NCI-H526 treated with DMSO at 0.1 percent for 48 hours (cell line): ENCODE measurements around the gene SLCO2B1.
"Not testable (repeated sequence)": the region's sequence is repeated elsewhere in the genome, so short reads cannot be mapped to it uniquely, and the experiment has no call there.

Experiments
- DNase-seq: peaks from one replicate; lab custom pipeline; 2025; lab: John Stamatoyannopoulos, UW

SLCO2B1 gene, protein sequence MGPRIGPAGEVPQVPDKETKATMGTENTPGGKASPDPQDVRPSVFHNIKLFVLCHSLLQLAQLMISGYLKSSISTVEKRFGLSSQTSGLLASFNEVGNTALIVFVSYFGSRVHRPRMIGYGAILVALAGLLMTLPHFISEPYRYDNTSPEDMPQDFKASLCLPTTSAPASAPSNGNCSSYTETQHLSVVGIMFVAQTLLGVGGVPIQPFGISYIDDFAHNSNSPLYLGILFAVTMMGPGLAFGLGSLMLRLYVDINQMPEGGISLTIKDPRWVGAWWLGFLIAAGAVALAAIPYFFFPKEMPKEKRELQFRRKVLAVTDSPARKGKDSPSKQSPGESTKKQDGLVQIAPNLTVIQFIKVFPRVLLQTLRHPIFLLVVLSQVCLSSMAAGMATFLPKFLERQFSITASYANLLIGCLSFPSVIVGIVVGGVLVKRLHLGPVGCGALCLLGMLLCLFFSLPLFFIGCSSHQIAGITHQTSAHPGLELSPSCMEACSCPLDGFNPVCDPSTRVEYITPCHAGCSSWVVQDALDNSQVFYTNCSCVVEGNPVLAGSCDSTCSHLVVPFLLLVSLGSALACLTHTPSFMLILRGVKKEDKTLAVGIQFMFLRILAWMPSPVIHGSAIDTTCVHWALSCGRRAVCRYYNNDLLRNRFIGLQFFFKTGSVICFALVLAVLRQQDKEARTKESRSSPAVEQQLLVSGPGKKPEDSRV

DNA sequence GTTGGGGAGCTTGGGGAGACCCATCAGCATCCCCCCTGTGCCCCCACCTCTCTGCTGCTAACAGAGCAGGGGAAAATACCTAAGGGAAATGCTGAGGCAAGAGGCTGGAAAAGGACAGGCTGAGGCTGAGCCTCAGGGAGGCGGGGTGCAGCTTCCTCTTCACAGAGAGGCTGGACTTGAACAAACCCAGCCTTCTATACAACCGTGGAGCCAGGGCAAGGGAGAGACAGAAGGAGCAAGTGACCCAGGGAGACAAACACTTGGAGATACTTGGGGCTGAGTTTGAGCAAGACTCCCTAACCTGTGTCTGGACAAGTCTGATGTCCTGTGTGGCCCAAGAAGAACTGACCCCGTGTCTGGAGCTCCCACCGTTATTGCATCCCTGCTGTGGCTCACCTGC is at the start of gene SLCO2B1:
SLCO2B1 (plus strand) TSS at position 229 of the 400 bp plus-strand sequence. CDS start 275 bp downstream, outside the sequence.
- no peak for DNase-seq

DNA sequence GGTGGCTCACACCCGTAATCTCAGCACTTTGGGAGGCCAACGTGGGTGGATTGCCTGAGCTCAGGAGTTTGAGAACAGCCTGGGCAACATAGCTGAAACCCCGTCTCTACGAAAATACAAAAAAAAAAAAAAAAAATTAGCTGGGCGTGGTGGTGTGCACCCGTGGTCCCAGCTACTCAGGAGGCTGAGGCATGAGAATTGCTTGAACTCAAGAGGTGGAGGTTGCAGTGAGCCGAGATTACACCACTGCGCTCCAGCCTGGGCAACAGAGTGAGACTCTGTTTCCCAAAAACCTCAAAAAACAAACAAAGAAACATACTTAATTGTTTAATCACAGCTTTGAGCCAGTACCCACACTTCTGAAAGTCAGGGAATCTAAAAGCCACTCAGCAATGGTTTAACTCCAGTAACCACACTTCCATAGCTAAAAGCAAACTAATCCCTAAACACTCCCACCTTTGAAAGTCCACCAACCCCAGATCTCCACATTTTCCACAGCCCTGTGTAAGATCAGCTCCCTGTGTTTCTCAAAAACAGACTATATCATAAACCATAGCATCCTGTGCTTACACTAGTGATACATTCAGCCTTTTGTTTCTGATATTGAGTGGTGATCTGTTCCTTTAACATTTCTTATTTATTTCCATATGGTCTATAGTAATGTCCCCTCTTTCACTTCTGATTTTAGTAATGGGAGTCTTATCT is 49.3 kb upstream of the SLCO2B1 start:
- DNase-seq, result no peak

DNA sequence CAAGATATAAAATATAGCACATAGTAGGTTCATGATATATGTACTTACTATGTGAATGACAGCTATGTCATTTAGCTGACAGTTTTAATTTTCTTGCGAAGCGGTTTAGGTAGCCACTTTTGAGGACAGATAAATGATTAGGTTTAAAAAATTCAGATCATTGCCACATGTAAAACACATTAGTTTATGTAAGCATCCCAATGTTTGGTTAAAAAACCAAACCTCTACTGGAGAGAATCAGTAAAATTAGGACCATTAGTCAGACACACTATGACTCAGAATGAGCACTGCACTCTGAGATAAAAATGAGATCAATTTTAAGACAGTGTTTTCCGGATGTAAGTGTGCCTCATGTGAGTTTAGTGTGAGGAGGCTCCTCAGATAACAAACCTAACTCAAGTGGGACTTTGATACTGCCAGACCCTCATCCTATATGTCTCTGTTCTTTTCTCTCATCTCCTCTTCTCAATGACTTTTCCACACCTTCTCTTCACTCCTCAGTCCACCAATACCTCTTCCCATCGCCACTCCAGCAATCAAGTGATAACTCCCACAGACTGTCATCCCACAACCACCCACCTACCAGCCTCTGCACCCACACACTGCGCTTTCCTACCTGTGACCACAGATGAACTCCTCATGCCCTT is 47.4 kb upstream of the SLCO2B1 start:
- DNase-seq, result no peak

DNA sequence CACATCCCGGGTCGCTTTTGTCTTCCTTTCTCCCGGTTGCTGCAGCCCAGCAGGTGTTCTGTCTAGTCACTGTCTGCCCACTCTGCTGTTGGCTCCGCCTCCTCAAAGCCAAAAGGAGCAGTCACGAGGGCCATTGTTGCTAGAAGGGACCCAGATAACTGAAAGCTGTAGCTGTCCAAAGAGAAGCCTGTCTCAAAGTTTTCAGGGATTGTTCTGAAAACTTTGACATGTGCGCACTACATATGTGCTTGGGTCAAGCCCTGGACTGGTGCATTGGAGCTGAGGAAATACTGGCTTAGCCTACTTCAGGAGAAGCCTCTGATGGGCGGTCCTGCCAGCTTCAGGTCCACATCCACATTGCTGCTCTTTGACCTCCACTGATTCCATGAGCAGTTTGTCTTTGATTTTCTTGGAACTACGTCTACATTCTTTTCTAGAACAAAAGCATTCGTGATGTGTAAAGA is 45.4 kb upstream of the SLCO2B1 start:
- DNase-seq, result no peak

DNA sequence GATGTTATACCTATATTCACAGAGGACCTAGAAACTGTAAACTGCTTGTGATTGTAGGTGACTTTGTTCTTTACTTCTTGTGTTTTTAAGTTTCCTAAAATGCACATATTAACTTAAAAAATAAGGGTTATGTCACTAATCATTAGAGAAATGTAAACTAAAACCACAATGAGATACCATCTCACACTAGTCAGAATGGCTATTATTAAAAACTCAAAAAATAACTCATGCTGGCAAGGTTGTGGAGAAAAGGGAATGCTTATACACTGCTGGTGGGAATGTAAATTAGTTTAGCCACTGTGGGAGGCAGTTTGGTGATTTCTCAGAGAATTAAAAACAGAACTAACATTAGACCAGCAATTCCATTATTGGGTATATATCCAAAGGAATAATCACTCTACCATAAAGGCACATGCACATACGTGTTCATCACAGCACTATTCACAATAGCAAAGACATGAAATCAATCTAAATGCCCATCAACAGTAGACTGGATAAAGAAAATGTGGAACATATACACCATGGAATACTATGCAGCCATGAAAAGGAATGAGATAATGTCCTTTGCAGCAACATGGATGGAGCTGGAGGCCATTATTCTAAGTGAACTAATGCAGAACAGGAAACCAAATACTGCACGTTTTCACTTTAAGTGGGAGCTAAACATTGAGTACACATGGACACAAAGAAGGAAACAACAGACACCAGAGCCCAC is 44.8 kb upstream of the SLCO2B1 start:
- DNase-seq, result not testable (repeated sequence)

DNA sequence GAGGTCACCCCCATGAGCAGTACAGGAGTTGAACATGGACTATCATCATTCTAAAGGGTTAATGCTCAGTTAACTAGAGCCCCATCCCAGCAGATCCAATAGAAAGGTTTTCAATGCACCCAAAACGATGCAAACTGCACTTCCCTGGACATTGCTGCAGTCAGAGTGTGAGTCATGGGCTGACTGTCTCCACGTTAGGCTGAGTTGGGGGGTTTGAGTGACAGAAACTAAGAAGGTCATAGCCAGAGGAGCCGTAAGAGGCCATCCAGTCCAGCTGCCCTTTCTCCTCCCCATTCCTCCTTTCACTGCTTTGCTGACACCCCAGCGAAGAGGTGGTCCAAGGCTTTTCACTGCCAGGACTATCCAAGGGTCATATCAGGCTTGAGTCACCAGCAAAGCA is 43.7 kb upstream of the SLCO2B1 start:
- no peak for DNase-seq

DNA sequence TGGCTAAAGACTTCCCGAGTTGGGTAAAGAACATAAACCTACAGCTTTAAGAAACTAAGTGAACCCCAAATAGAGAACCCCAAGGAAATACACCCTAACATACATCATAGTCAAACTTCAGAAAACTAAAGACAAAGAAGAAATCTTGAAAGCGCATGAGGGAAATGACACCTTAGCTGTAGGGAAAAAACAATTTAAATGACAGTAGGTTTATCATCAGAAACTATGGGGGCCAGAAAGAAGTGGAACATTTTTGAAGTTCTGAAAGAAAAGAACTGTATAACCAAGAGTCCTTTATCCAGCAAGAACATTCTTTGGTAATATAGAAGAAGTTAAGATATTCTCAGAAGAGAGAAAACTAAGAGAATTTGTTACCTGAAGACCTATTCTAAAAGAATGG is 38.7 kb upstream of the SLCO2B1 start:
- no peak for DNase-seq

DNA sequence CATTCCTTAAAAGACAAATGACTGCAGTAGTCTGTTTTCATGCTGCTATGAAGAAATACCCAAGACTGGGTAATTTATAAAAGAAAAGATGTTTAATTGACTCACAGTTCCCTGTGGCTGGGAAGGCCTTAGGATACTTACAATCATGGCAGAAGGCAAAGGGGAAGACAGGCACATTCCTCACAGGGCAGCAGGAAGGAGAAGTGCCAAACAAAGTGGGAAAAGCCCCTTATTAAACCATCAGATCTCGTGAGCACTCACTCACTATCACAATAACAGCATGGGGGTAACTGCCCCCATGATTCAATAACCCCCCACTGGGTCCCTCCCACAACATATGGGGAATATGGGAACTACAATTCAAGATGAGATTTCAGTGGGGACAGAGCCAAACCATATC is 37.9 kb upstream of the SLCO2B1 start:
- DNase-seq, result no peak

DNA sequence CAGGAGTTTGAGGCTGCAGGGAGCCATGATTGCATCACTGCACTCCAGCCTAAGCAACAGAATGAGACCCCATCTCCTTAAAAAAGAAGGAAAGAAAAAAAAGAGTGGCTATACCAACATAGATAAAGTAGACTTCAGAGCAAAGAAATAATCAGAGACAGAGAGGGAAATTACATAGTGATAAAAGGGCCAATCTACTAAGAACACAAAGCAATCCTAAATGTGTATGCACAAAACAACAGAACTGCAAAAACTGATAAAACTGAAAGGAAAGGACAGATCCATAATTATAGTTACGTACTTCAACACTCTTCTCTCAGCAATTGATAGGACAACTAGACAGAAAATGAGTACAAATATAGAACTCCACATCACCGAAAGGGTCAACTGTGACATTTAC is 36.4 kb upstream of the SLCO2B1 start:
- no peak for DNase-seq

DNA sequence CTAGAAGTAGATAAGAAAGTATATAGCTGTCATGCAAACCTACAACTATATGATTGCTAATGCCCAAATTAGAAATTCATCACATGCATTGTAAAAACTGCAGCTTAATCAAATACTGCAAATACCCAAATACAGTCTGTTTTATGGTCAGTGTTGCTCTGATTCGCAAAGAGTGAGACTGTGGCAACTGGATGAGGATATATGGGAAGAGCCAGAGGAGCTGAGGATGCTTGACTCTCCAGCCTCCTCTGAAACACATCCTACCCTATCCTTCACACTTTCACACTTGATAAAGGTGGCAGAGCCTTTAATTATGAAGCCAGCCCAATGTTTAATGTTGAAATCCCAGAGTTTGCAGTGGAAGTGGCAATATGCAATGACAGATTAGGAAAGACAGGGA is 32.3 kb upstream of the SLCO2B1 start:
- no peak for DNase-seq

DNA sequence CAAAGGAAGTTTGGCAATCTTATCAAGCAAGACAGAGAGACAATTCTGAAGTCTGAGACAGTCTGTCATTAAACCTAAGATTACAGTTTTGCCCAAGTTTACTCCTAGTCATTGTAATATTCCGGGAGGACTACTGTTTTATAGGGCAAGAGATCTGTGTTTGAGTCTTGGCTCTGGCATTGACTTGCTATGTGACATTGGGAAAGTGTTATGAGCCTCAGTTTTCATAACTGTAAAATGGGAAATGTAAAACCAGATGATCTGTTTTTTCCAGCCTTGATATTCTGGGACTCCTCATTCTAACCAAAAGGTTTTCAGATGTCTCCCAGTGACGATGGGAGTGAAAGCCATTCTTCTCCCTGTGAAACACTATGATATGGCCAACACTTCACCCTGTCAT is 24.3 kb upstream of the SLCO2B1 start:
- DNase-seq, result no peak

DNA sequence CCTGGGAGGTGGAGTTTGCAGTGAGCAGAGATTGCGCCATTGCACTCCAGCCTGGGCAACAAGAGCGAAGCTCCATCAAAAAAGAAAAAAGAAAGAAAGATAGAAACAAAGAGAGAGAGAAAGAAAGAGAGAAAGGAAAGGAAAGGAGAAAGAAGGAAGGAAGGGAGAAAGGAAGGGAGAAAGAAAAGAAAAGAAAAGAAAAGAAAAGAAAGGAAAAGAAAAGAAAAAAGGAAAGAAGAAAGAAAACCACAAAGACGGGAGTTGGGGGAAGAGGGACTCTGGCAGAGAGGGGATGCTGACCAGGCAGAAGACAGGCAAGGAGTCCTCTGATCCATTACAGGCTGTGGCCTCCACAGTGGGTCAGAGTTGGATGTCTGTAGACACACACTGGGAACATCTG is 18.8 kb upstream of the SLCO2B1 start:
- DNase-seq, result no peak

DNA sequence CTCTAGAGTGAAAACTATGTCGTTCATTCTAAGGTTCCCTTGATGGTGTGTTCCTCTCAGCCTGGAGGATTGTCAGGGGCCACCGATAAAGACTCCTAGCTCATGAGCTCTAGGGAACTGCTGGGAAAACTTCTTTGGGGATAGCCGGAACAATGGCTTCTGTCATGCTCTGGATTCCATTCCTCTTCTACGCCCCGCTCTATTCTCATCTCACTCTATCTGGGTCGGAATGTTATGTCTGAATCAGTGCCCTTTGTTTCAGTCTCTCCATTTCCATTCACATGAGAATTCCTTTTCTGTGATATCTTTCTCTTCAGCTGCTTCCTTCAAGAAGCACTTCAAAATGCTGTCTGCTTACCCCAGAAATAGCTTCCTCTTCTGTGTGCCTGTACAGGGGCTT is 16.9 kb upstream of the SLCO2B1 start:
- DNase-seq, result no peak

DNA sequence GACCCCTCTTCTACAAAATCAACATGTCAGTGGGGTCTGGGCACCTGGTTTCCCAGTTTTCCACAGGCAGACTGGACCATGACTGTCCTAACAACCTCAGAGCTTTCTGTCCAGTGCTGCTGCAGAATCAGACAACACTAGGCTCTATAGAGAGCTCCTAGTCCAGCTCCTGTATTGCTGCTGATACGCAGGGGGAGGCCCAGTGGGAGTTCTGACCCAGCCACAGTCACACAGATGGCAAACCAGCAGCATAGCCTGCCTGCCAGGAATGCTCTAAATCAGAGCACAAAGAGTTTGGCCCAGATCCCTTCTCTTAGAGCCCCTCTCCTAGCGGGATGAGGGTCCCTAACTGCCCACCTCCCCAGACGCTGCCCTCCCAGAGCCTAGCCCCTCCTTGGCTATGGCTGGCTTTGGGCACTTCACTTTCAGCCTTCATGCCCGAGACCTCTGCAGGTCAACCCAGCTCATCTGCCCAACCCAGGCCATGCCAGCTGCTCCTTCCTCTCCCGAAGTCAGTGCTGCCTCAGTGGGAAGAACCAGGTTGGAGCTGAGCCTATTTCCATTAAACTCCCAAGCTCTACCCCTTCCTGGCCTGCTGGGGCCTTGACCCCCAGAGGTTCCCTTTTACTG is 15.8 kb upstream of the SLCO2B1 start:
- DNase-seq, result no peak

DNA sequence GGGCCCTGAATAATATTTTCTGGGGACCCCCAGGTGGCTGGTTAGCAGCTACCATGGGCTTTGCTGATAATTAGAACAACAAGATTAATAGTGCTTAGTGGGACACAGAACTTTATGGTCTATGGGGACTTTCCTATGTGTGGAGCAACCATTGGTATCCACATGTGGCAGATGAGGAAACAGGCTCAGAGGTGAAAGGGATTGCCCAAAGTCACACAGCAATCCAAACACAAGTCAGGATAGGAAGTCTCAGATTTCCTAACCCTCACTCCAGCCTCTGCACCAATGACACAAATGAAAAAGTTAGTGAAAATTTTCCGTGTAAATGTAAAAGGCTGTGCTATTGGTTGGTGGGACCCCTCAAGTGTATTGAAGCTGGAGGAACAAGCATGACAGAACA is 15.3 kb upstream of the SLCO2B1 start:
- no peak for DNase-seq

DNA sequence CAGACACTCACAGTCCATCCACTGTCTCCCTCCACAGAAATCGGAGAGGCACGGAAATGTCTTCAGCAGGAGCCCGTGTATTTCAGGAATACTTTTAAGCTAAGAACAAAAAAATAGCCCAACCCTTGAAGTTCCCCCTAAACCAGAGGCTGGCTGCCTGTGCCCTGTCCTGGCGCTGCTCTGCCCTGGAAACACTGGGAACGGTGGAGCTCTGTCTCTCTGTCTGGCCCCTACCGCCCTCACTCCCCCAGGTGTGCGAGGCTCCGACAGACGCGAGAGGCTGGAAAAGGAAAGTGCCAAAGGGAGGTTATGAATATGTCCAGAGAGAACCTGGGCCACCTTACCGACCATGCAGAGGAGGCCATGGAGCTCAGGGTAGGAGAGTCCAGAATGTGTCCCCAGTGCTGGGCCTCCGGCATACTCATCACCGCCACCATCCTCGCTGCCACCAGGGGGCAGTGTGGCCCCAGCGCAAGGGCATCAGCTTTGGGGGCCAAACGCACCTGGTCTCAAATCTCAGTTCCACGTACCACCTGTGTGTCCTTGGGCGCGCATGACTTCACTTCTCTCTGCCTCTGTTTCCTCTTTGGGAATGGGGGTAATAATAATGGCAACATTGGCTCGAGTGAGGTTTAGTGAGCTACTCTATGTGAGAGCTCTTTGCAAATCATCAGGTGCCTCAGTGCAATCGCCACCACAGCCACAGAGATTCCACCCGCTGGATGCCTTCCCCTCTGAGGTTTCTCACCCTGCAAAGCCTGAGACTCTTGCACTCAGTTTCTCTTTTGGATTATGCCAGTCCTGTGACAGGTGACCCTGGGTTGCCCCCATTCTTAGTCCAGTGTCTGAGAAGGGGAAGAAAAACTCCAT is 10.4 kb upstream of the SLCO2B1 start:
- DNase-seq, result peak; percentile 27

DNA sequence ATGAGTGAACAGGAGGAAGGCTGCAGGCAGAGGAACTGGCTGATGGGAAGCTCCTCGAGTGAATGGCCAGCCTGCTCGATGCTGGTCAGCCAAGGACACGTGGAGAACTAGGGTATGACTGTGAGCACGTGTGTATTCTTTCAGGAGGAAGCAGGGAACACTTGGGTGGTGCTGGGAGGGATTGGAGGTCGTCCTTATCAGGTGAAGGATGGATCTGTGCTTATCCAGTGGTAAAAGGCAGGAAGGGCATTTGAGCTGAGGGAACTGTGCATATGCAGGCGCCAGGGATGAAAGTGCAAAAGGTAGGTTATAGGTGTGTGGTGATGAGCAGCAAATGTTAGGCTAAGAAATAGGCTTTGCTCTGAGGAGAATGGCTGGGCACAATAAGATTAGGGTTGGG is 9.7 kb upstream of the SLCO2B1 start:
- DNase-seq, result no peak

DNA sequence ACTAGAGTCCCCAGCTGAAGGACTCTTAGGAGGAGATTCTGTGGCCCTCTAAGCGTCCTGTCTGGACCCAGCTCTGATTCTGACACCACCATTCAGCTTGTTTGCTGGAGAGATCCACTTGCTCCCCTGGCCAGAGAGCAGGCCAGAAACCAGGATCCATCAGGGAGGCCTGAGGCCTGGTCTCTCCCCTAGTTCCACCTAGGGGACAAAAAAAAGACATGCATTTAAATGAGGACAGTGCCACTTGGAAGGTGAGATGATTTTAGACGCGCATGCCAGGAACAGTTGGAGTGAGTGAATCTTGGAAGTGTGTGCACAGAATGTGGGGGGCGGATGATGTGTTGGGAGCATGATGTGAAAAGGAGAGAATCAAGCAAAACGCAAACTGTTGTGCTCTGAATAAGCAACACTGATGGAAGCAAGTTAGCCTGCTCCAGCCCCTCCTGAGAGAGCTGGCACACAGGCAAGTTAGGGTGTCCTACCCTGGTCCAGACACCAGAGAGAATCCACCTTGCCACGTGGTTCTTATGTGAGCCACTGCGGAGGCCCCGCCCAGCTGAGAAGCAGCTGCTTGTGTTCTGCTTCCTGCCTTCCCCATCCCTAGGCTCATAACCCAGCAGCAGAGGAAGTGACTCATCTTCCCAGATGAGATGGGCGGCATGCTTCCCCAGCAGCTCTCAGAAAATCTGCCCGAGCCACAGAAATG is 8.0 kb upstream of the SLCO2B1 start:
- no peak for DNase-seq

DNA sequence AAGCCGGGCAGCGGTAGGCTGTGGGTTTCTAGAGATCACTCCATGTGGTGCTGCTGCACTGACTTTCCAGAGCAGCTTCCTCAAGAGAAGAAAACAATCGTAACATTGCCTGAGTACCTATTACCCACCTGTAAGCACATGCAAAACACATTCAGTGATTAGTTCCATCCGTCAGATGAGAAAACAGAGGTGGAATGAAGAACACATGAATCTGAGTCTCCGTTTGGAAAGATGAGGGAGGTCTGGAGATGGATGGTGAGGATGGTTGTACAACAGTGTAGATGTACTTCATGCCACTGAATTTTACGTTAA is 7.5 kb upstream of the SLCO2B1 start:
- no peak for DNase-seq

DNA sequence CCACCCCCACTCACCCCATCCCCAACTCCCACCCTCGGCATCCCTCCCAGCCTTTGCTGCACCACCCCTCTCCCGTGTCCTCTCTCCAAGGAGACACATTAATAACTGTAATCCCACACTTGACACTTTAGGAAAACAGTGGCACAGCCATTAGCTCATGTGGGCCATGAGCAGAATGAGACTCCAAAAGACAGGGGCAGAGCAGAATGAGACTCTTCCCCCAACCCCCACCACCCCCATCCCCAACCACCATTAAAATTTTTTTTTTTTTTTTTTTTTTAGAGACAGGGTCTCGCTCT is 6.2 kb upstream of the SLCO2B1 start:
- DNase-seq, result no peak
